Thoracic aorta (tissue), 2 donors: ENCODE results near the gene STK36. TPM values are rescaled to one million over a fixed set of nuclear protein-coding genes. Genes with fewer than 3 reads are reported as not detected.
A peak's percentile ranks its signal among the peaks of the same experiment; 100 is the strongest.
"Not testable (repeated sequence)": the region's sequence is repeated elsewhere in the genome, so short reads cannot be mapped to it uniquely, and the experiment has no call there.

Experiments used
- ATAC-seq: fragments of 150-250 bp; one replicate; pipeline ENCODE4 v1.8.0; 2017; ENCODE audit warnings: low read depth; ENCODE audit not compliant: insufficient number of reproducible peaks, low FRiP score
- DNase-seq: peaks from one replicate; pipeline ENCODE4 v3.0.0-alpha.2; 2020; ENCODE audit warnings: low spot score
- H3K27ac ChIP-seq, 2 donors: fragments of 200-600 bp; sonication (generic); 1 replicate in 1 of 2; 2 replicates in 1 of 2; pipeline ENCODE4 v1.5.1; 2016; ENCODE audit warnings: mild to moderate bottlenecking in 2 of 2, moderate library complexity in 2 of 2
- H3K27me3 ChIP-seq: fragments of 200-600 bp; sonication (generic); replicated peaks from 2 replicates; pipeline ENCODE4 v1.6.0; 2016; ENCODE audit warnings: mild to moderate bottlenecking; ENCODE audit not compliant: insufficient read depth
- H3K36me3 ChIP-seq: fragments of 200-600 bp; sonication (generic); one replicate; pipeline ENCODE4 v1.5.1; 2016
- H3K4me1 ChIP-seq, 2 donors: fragments of 200-600 bp; sonication (generic); 1 replicate in 1 of 2; 2 replicates in 1 of 2; pipeline versions ENCODE4 v1.5.1 to v1.6.0; 2016; ENCODE audit warnings: low read depth in 2 of 2, mild to moderate bottlenecking in 1 of 2; ENCODE audit not compliant: control insufficient read depth in 1 of 2
- H3K4me3 ChIP-seq: fragments of 200-600 bp; sonication (generic); 2 replicates; pipeline ENCODE4 v1.5.1; 2016; ENCODE audit warnings: mild to moderate bottlenecking
- H3K9me3 ChIP-seq: fragments of 200-600 bp; sonication (generic); 2 replicates; pipeline ENCODE4 v1.5.1; 2016
- CTCF ChIP-seq: fragments of 200-600 bp; sonication (generic); IDR thresholded peaks from one replicate; pipeline ENCODE4 v1.5.1; 2019; ENCODE audit warnings: antibody characterized with exemption
- total RNA-seq, 2 donors: library from RNA; depleted of rRNA; stranded (reverse); fragments of >200 nt; gene quantifications; one replicate each; pipeline versions ENCODE4 v1.1.0 to v1.2.3, GENCODE V29; 2016

STK36 gene
- total RNA-seq, 2 donors from 2014 or later = 26.0 to 55.4 TPM

- no peak for TF ChIP-seq CTCF
- H3K36me3 ChIP-seq = peaks cover 14% of the 10 kb centered on the region
- H3K27me3 ChIP-seq = no peaks in the 10 kb centered on the region
- no peak overlapping the region for H3K27ac ChIP-seq
- ATAC-seq (no peak), DNase-seq (no peak)
- H3K4me1 ChIP-seq = no peaks in the 10 kb centered on the region
- no peaks in the 10 kb centered on the region for H3K9me3 ChIP-seq
- no peak overlapping the region for H3K4me3 ChIP-seq
Observed at GRCh38 chr2:218679119-218679518, 7.2 kb downstream of the STK36 start.

- Histone ChIP-seq H3K4me1 (no peaks in the 10 kb centered on the region), H3K4me3 (no peak overlapping the region), H3K36me3 (peaks cover 14% of the 10 kb centered on the region), H3K27ac (no peak overlapping the region), H3K9me3 (no peaks in the 10 kb centered on the region), H3K27me3 (no peaks in the 10 kb centered on the region)
- ATAC-seq (no peak), DNase-seq (no peak)
- no peak for TF ChIP-seq CTCF
Observed at GRCh38 chr2:218680061-218680460, 8.2 kb downstream of the STK36 start.

- not testable (repeated sequence) for H3K4me3 ChIP-seq, H3K27me3 ChIP-seq, ATAC-seq, H3K9me3 ChIP-seq, H3K27ac ChIP-seq
- H3K4me1 ChIP-seq = peaks cover 13 to 20% of the 10 kb centered on the region in 2 donors
- peak; percentile 79 for TF ChIP-seq CTCF
- DNase-seq = peak; percentile 16
- H3K36me3 ChIP-seq = peaks cover 14% of the 10 kb centered on the region
Observed at GRCh38 chr2:218687400-218688060, 15.6 kb downstream of the STK36 start.

- TF ChIP-seq CTCF = no peak
- ATAC-seq (peak; percentile 81), DNase-seq (no peak)
- no peak overlapping the region for H3K4me3 ChIP-seq
- peak overlapping the region; percentile 33 to 79 for H3K27ac ChIP-seq
- H3K36me3 ChIP-seq = peaks cover 37% of the 10 kb centered on the region
- H3K27me3 ChIP-seq = no peaks in the 10 kb centered on the region
- no peaks in the 10 kb centered on the region for H3K9me3 ChIP-seq
- H3K4me1 ChIP-seq = peaks cover 13 to 20% of the 10 kb centered on the region in 2 donors
Observed at GRCh38 chr2:218691234-218691633, 19.3 kb downstream of the STK36 start.

- H3K27me3 ChIP-seq = no peaks in the 10 kb centered on the region
- H3K9me3 ChIP-seq = no peaks in the 10 kb centered on the region
- ATAC-seq (no peak), DNase-seq (no peak)
- peaks cover 13 to 17% of the 10 kb centered on the region in 2 donors for H3K4me1 ChIP-seq
- H3K27ac ChIP-seq = no peak overlapping the region
- TF ChIP-seq CTCF = no peak
- peaks cover 52% of the 10 kb centered on the region for H3K36me3 ChIP-seq
- no peak overlapping the region for H3K4me3 ChIP-seq
Observed at GRCh38 chr2:218694405-218695145, 22.7 kb downstream of the STK36 start.
